Measurements from ENCODE around the gene ECSIT. TPM values are rescaled to one million over a fixed set of nuclear protein-coding genes. Genes with fewer than 3 reads are reported as not detected.

The ECSIT gene
- total RNA-seq, 1 donor from 2014 or later = 27.5 TPM

DNA sequence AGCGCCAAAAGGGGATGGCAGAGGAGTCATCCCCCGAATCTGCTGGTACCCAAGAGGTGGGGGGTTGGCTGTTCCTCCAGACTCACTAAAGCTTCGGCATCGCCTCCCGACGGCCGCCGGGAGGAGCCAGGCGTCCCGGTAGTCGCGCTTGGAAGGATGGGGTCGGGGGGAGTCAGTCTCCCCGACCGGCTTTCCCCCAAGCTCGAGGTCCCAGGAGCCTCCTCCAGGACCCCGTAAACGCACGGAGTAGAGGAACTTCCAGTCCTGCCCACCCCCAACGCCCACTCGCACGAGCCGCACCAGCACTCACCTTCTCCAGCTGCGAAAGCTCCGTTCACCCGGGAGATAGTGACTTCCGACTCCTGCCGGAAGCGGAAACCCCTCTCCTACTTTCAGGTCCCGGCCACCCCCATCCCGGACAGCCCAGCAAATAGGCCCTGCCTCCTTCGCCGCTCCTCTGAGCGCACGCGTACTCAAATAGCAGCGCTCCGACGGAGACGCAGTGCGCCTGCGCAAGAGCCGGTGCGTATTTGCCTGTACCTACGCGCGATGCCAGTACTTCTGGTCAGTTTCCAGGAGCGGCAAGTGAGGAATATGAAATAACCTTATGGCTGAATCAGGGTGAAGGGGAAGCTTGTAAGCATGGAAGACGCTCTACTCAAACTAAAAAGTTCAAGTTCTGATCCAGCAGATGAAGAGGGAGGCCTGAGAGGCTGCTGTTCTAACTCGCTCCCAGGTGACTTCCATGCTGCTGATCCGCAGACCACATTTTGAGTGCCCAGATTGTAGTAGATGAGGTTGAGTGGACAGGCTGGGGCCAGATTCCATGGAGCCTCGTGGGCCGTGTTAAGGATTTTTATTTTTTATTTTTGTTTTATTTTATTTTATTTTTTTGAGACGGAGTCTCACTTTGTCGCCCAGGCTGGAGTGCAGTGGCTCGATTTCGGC is 30.2 kb upstream of the ECSIT start, which contains the start of gene ELOF1:
ELOF1 (minus strand) TSS at position 350 of the 948 bp plus-strand sequence. CDS start 4,883 bp downstream, outside the sequence.
- no peaks in the 10 kb centered on the region for H3K27me3 ChIP-seq
- peak within 1 kb of the TSS; percentile 62 to 64 for H3K27ac ChIP-seq
- DNase-seq (ENCODE audit: low spot score in 2 of 2) = peak; percentile 93 to 98
- no peaks in the 10 kb centered on the region for H3K9me3 ChIP-seq
- TF ChIP-seq, protein P1, sequence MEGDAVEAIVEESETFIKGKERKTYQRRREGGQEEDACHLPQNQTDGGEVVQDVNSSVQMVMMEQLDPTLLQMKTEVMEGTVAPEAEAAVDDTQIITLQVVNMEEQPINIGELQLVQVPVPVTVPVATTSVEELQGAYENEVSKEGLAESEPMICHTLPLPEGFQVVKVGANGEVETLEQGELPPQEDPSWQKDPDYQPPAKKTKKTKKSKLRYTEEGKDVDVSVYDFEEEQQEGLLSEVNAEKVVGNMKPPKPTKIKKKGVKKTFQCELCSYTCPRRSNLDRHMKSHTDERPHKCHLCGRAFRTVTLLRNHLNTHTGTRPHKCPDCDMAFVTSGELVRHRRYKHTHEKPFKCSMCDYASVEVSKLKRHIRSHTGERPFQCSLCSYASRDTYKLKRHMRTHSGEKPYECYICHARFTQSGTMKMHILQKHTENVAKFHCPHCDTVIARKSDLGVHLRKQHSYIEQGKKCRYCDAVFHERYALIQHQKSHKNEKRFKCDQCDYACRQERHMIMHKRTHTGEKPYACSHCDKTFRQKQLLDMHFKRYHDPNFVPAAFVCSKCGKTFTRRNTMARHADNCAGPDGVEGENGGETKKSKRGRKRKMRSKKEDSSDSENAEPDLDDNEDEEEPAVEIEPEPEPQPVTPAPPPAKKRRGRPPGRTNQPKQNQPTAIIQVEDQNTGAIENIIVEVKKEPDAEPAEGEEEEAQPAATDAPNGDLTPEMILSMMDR (IDR thresholded peaks at IDR 0.05) = peak in 2 of 3 experiments; percentile 10 to 24
- H3K4me1 ChIP-seq = peaks cover 7 to 25% of the 10 kb centered on the region in 2 donors
- intact Hi-C loops (cut with DNase I) = loop anchor here (1.0 to 2.0 kb wide), 2 partner anchors 18 to 31 kb away; no protein-coding TSS in a partner anchor
- H3K36me3 ChIP-seq = peaks cover 4 to 7% of the 10 kb centered on the region in 2 donors
- H3K4me3 ChIP-seq = peak within 1 kb of the TSS; percentile 56 to 76

GRCh38 chr19:11556634-11557420 is 27.9 kb upstream of the ECSIT start:
- H3K36me3 ChIP-seq = peaks cover 17 to 26% of the 10 kb centered on the region in 2 donors
- H3K27me3 ChIP-seq = no peaks in the 10 kb centered on the region
- no peak overlapping the region for H3K27ac ChIP-seq
- H3K4me3 ChIP-seq = no peak overlapping the region
- TF ChIP-seq, protein P1 (IDR thresholded peaks at IDR 0.05) = no peak
- DNase-seq (ENCODE audit: low spot score in 2 of 2) = no peak
- no peaks in the 10 kb centered on the region for H3K9me3 ChIP-seq
- H3K4me1 ChIP-seq = peaks cover 7 to 25% of the 10 kb centered on the region in 2 donors
- intact Hi-C loops (cut with DNase I) = no loop called here

DNA sequence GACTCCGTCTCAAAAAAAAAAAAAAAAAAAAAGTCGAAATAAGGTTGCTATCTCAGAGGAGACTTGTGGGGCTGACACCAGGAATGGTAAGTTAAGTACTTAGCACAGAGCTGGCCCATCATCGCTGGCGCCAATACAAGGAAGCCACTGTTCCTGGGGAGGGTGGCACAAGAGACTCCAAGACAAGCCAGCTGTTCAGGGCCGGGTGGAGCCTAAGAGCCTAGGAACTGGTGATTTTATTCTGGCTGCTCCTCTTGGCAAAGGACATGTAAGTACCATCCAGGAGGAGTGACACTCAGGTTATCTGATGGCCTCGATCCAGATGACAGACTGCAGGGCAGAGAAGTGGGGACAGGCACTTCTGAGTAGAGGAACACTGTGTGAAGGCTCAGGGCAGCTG is 26.3 kb upstream of the ECSIT start:
- no peaks in the 10 kb centered on the region for H3K27me3 ChIP-seq
- TF ChIP-seq, protein P1 (IDR thresholded peaks at IDR 0.05) = no peak
- no peak for DNase-seq (ENCODE audit: low spot score in 2 of 2)
- no peak overlapping the region for H3K27ac ChIP-seq
- no peak overlapping the region for H3K4me3 ChIP-seq
- intact Hi-C loops (cut with DNase I) = no loop called here
- H3K4me1 ChIP-seq = peaks cover 7 to 23% of the 10 kb centered on the region in 2 donors
- peaks cover 21 to 30% of the 10 kb centered on the region in 2 donors for H3K36me3 ChIP-seq
- no peaks in the 10 kb centered on the region for H3K9me3 ChIP-seq

GRCh38 chr19:11554160-11554559 is 25.2 kb upstream of the ECSIT start:
- peaks cover 32 to 40% of the 10 kb centered on the region in 2 donors for H3K36me3 ChIP-seq
- no peak overlapping the region for H3K4me3 ChIP-seq
- no peaks in the 10 kb centered on the region for H3K9me3 ChIP-seq
- peaks cover 7 to 14% of the 10 kb centered on the region in 2 donors for H3K4me1 ChIP-seq
- intact Hi-C loops (cut with DNase I) = no loop called here
- H3K27ac ChIP-seq = no peak overlapping the region
- TF ChIP-seq, protein P1 (IDR thresholded peaks at IDR 0.05) = no peak
- no peaks in the 10 kb centered on the region for H3K27me3 ChIP-seq
- no peak for DNase-seq (ENCODE audit: low spot score in 2 of 2)

DNA sequence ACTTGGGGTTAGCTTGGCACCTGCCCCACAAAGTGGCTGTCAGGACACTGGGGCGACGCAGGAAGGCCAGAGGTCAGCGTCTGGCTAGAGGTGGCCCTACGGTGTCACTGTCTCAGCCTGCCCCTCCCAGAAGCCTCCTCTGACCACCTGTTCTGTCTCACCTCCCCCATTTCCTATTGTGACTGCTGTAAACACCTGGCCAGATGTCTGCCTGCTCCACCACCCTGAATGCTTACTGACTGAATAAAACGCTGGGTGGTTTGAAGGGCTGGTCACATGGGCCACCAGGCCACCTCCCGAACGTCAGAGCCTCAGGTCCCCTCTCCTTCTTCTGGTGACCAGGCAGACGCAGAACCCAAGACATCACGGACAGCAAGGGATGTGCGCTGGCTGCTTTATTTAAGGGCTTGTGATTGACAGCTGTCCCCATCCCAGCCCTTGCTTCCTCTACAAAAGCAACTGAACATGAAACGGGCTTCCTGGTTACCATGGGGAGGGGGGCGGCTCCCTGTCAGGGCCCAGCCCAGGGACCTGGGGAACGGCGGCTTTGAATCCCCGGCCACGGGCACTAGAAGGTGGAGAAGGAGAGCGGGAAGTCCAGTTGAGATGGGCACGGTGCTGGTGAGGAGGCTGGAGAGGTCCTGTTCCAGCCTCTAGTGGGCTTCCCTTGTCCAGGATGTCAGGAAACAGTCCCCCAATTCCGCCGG is 23.9 kb upstream of the ECSIT start:
- no peaks in the 10 kb centered on the region for H3K27me3 ChIP-seq
- no peak overlapping the region for H3K4me3 ChIP-seq
- TF ChIP-seq, protein P1 (IDR thresholded peaks at IDR 0.05) = no peak
- peaks cover 0 to 9% of the 10 kb centered on the region in 2 donors for H3K4me1 ChIP-seq
- intact Hi-C loops (cut with DNase I) = no loop called here
- H3K36me3 ChIP-seq = peaks cover 43 to 54% of the 10 kb centered on the region in 2 donors
- no peak overlapping the region for H3K27ac ChIP-seq
- DNase-seq (ENCODE audit: low spot score in 2 of 2) = no peak
- no peaks in the 10 kb centered on the region for H3K9me3 ChIP-seq
